ENCODE results near the gene C1orf74.

- TF ChIP-seq ZNF274 (IDR thresholded peaks at IDR 0.05; ENCODE audit: low read depth, low read length) (no peak), YY1 (IDR thresholded peaks at IDR 0.05; ENCODE audit: insufficient read depth, insufficient read length) (no peak), SUZ12 (IDR thresholded peaks at IDR 0.05; ENCODE audit: extremely low read depth, insufficient read depth, insufficient read length) (no peak)
Observed at GRCh38 chr1:209829716-209830115, 45.4 kb upstream of the C1orf74 start.

Measured in NT2/D1 (cell line).